GM10266 (cell line): ENCODE data around the gene TSPAN2.

Source experiments
- DNase-seq: peaks from one replicate; pipeline ENCODE4 v3.0.0; 2012; ENCODE audit errors: extremely low spot score
- CTCF ChIP-seq: IDR thresholded peaks from 2 replicates; pipeline ENCODE4 v1.5.1; 2012; ENCODE audit warnings: mild to moderate bottlenecking, low read depth; ENCODE audit not compliant: control insufficient read depth, insufficient read depth; ENCODE audit errors: missing control alignments

The TSPAN2 gene

GRCh38 chr1:115123116-115123515 is 33.8 kb upstream of the TSPAN2 start:
- no peak for DNase-seq
- TF ChIP-seq CTCF: no peak

- TF ChIP-seq CTCF: no peak
- no peak for DNase-seq
These were observed 32.5 kb upstream of the TSPAN2 start for GRCh38 chr1:115121793-115122192.

- no peak for TF ChIP-seq CTCF
- DNase-seq: no peak
These were observed 31.0 kb upstream of the TSPAN2 start for GRCh38 chr1:115120296-115120695.

- TF ChIP-seq CTCF: no peak
- DNase-seq: no peak
These were observed 29.3 kb upstream of the TSPAN2 start for GRCh38 chr1:115118611-115119010.

- no peak for DNase-seq
- TF ChIP-seq CTCF: no peak
These were observed 28.8 kb upstream of the TSPAN2 start for GRCh38 chr1:115118086-115118485.

GRCh38 chr1:115117298-115117697 is 28.0 kb upstream of the TSPAN2 start:
- DNase-seq: no peak
- TF ChIP-seq CTCF: no peak

- no peak for DNase-seq
- TF ChIP-seq CTCF: no peak
These were observed 27.2 kb upstream of the TSPAN2 start for GRCh38 chr1:115116512-115116911.
